ENCODE results near the gene SEMA6B. TPM values are rescaled to one million over a fixed set of nuclear protein-coding genes. Genes with fewer than 3 reads are reported as not detected.

SEMA6B gene
- total RNA-seq, 1 experiment from 2014 or later: 5.7 TPM

GRCh38 chr19:4606181-4606580, 46.7 kb upstream of the SEMA6B start:
- DNase-seq (ENCODE audit: low read depth, low spot score) (no peak), ATAC-seq (no peak)
- no peak for TF ChIP-seq POLR2AphosphoS5 (IDR thresholded peaks at IDR 0.05; ENCODE audit: low read depth, low read length)
- TF ChIP-seq, protein P1, sequence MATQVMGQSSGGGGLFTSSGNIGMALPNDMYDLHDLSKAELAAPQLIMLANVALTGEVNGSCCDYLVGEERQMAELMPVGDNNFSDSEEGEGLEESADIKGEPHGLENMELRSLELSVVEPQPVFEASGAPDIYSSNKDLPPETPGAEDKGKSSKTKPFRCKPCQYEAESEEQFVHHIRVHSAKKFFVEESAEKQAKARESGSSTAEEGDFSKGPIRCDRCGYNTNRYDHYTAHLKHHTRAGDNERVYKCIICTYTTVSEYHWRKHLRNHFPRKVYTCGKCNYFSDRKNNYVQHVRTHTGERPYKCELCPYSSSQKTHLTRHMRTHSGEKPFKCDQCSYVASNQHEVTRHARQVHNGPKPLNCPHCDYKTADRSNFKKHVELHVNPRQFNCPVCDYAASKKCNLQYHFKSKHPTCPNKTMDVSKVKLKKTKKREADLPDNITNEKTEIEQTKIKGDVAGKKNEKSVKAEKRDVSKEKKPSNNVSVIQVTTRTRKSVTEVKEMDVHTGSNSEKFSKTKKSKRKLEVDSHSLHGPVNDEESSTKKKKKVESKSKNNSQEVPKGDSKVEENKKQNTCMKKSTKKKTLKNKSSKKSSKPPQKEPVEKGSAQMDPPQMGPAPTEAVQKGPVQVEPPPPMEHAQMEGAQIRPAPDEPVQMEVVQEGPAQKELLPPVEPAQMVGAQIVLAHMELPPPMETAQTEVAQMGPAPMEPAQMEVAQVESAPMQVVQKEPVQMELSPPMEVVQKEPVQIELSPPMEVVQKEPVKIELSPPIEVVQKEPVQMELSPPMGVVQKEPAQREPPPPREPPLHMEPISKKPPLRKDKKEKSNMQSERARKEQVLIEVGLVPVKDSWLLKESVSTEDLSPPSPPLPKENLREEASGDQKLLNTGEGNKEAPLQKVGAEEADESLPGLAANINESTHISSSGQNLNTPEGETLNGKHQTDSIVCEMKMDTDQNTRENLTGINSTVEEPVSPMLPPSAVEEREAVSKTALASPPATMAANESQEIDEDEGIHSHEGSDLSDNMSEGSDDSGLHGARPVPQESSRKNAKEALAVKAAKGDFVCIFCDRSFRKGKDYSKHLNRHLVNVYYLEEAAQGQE (IDR thresholded peaks at IDR 0.05; ENCODE audit: insufficient read depth in 1 of 2, low read depth in 2 of 2, low read length in 1 of 2): no peak
- Histone ChIP-seq H3K4me3 (ENCODE audit: low read depth in 2 of 2, low read length in 2 of 2) (no peak overlapping the region), H3K27me3 (ENCODE audit: control insufficient read depth, insufficient read depth, low read length) (no peaks in the 10 kb centered on the region), H3K9me3 (ENCODE audit: control insufficient read depth, insufficient read depth, low read depth, low read length) (no peaks in the 10 kb centered on the region), H3K36me3 (ENCODE audit: control insufficient read depth, insufficient read depth, low read length) (no peaks in the 10 kb centered on the region), H3K27ac (ENCODE audit: low read length) (no peak overlapping the region), H3K4me1 (ENCODE audit: control insufficient read depth, insufficient read depth, low read length) (no peaks in the 10 kb centered on the region; the same call in 1 of the 2 replicates)
- ChIA-PET CTCF (no interaction called here), POLR2A (no interaction called here)
- intact Hi-C loops (cut with micrococcal nuclease; ENCODE audit: unreplicated experiment) (no loop called here), in situ Hi-C loops (cut with HindIII; ENCODE audit: low pct_unique_long_range_greater_than_20kb, low sequenced_read_pairs) (no loop called here)
- BruUV-seq (replicated peaks): no TSS peak

DNA sequence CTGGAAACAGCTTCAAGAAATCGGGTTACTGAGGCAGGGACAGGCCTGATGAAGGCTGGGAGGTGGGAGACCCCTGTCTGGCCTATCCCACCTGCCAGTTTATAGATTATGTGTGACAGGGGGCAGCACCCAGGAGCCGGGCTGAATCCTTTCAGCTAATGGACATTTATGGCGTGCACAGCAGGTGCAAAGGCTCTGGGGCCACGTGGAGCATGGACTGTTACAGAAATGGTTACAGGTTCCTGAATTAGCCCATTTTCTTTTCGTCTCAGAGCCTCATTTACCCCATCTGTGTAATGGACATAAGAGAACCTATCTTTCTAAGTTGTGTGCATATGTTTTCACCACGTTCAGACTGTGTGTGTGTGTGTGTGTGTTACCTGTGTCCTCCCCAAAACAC, 45.4 kb upstream of the SEMA6B start:
- ATAC-seq (no peak), DNase-seq (ENCODE audit: low read depth, low spot score) (no peak)
- H3K27me3 ChIP-seq (ENCODE audit: control insufficient read depth, insufficient read depth, low read length): no peaks in the 10 kb centered on the region
- H3K4me3 ChIP-seq (ENCODE audit: low read depth in 2 of 2, low read length in 2 of 2): no peak overlapping the region
- TF ChIP-seq TCF7L2 (IDR thresholded peaks at IDR 0.05; ENCODE audit: low read depth, low read length): no peak
- TF ChIP-seq, protein P1 (IDR thresholded peaks at IDR 0.05; ENCODE audit: insufficient read depth in 1 of 2, low read depth in 2 of 2, low read length in 1 of 2): no peak
- no peak for TF ChIP-seq POLR2AphosphoS5 (IDR thresholded peaks at IDR 0.05; ENCODE audit: low read depth, low read length)
- no peak for TF ChIP-seq SIN3A (IDR thresholded peaks at IDR 0.05; ENCODE audit: borderline replicate concordance, insufficient read depth, low read depth, low read length)
- TF ChIP-seq, protein P2, sequence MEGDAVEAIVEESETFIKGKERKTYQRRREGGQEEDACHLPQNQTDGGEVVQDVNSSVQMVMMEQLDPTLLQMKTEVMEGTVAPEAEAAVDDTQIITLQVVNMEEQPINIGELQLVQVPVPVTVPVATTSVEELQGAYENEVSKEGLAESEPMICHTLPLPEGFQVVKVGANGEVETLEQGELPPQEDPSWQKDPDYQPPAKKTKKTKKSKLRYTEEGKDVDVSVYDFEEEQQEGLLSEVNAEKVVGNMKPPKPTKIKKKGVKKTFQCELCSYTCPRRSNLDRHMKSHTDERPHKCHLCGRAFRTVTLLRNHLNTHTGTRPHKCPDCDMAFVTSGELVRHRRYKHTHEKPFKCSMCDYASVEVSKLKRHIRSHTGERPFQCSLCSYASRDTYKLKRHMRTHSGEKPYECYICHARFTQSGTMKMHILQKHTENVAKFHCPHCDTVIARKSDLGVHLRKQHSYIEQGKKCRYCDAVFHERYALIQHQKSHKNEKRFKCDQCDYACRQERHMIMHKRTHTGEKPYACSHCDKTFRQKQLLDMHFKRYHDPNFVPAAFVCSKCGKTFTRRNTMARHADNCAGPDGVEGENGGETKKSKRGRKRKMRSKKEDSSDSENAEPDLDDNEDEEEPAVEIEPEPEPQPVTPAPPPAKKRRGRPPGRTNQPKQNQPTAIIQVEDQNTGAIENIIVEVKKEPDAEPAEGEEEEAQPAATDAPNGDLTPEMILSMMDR (IDR thresholded peaks at IDR 0.05): no peak
- H3K36me3 ChIP-seq (ENCODE audit: control insufficient read depth, insufficient read depth, low read length): no peaks in the 10 kb centered on the region
- no TSS peak for BruUV-seq (replicated peaks)
- POLR2A ChIA-PET: interaction anchor here (0.6 kb wide), 1 partner anchor 9 kb away, joined by 3 read pairs; no protein-coding TSS in a partner anchor
- no peaks in the 10 kb centered on the region for H3K9me3 ChIP-seq (ENCODE audit: control insufficient read depth, insufficient read depth, low read depth, low read length)
- intact Hi-C loops (cut with micrococcal nuclease; ENCODE audit: unreplicated experiment) (no loop called here), in situ Hi-C loops (cut with HindIII; ENCODE audit: low pct_unique_long_range_greater_than_20kb, low sequenced_read_pairs) (no loop called here)
- CTCF ChIA-PET: no interaction called here
- no peaks in the 10 kb centered on the region; the same call in 1 of the 2 replicates for H3K4me1 ChIP-seq (ENCODE audit: control insufficient read depth, insufficient read depth, low read length)
- H3K27ac ChIP-seq (ENCODE audit: low read length): no peak overlapping the region

Measured in Panc1 (cell line).